Measurements from ENCODE around the gene SDHA. TPM values are rescaled to one million over a fixed set of nuclear protein-coding genes. Genes with fewer than 3 reads are reported as not detected.
"Not testable (repeated sequence)": the region's sequence is repeated elsewhere in the genome, so short reads cannot be mapped to it uniquely, and the experiment has no call there.

The SDHA gene
- total RNA-seq, 4 donors from 2014 or later = 59.9 to 70.4 (median 67.8) TPM

GRCh38 chr5:250396-250795 is 32.3 kb downstream of the SDHA start:
- 91 to 96% methylated on average over 8 to 9 of the region's 9 CpGs for WGBS, 2 donors
- DNase-seq (ENCODE audit: low spot score in 2 of 2); intact Hi-C loops (cut with DNase I; ENCODE audit: low total_unique reads): not testable (repeated sequence)

GRCh38 chr5:251016-251415 is 32.9 kb downstream of the SDHA start:
- 95 to 96% methylated on average over 8 to 9 of the region's 12 CpGs for WGBS, 2 donors
- H3K4me3 ChIP-seq (ENCODE audit: low read depth, poor library complexity, severe bottlenecking); DNase-seq (ENCODE audit: low spot score in 2 of 2); intact Hi-C loops (cut with DNase I; ENCODE audit: low total_unique reads): not testable (repeated sequence)

More at GRCh38 chr5:250396-250795, 32.3 kb downstream of the SDHA start:
- H3K4me3 ChIP-seq (ENCODE audit: low read depth, poor library complexity, severe bottlenecking) = not testable (repeated sequence)

GRCh38 chr5:251538-251937 is 33.4 kb downstream of the SDHA start:
- intact Hi-C loops (cut with DNase I; ENCODE audit: low total_unique reads); H3K4me3 ChIP-seq (ENCODE audit: low read depth, poor library complexity, severe bottlenecking); DNase-seq (ENCODE audit: low spot score in 2 of 2): not testable (repeated sequence)
- WGBS, 2 donors = 65 to 66% methylated on average over 8 of the region's 8 CpGs

GRCh38 chr5:251975-252374 is 33.9 kb downstream of the SDHA start:
- WGBS, 2 donors = 54 to 56% methylated on average over 11 of the region's 11 CpGs
- H3K4me3 ChIP-seq (ENCODE audit: low read depth, poor library complexity, severe bottlenecking); intact Hi-C loops (cut with DNase I; ENCODE audit: low total_unique reads); DNase-seq (ENCODE audit: low spot score in 2 of 2): not testable (repeated sequence)

GRCh38 chr5:252546-252945 is 34.4 kb downstream of the SDHA start:
- TF ChIP-seq POLR2A (IDR thresholded peaks at IDR 0.05) = no peak
- no peak for TF ChIP-seq CTCF (IDR thresholded peaks at IDR 0.05)
- intact Hi-C loops (cut with DNase I; ENCODE audit: low total_unique reads) = no loop called here
- H3K4me3 ChIP-seq (ENCODE audit: low read depth, poor library complexity, severe bottlenecking) = no peak overlapping the region
- no peak for DNase-seq (ENCODE audit: low spot score in 2 of 2)
- WGBS, 2 donors = 53 to 58% methylated on average over 10 of the region's 10 CpGs

GRCh38 chr5:254322-254721 is 36.2 kb downstream of the SDHA start:
- H3K4me3 ChIP-seq (ENCODE audit: low read depth, poor library complexity, severe bottlenecking); intact Hi-C loops (cut with DNase I; ENCODE audit: low total_unique reads): not testable (repeated sequence)
- WGBS, 2 donors = 94% methylated on average over 14 to 15 of the region's 15 CpGs
- peak in 1 of 2 donors; percentile 28 for DNase-seq (ENCODE audit: low spot score in 2 of 2)

- WGBS, 2 donors = 95 to 97% methylated on average over 7 of the region's 7 CpGs
- H3K4me3 ChIP-seq (ENCODE audit: low read depth, poor library complexity, severe bottlenecking); DNase-seq (ENCODE audit: low spot score in 2 of 2); intact Hi-C loops (cut with DNase I; ENCODE audit: low total_unique reads): not testable (repeated sequence)
Measured at GRCh38 chr5:255116-255515, 37.0 kb downstream of the SDHA start.

- H3K4me3 ChIP-seq (ENCODE audit: low read depth, poor library complexity, severe bottlenecking); intact Hi-C loops (cut with DNase I; ENCODE audit: low total_unique reads): not testable (repeated sequence)
- peak in 1 of 2 donors; percentile 26 for DNase-seq (ENCODE audit: low spot score in 2 of 2)
- WGBS, 2 donors = 94% methylated on average over 8 of the region's 8 CpGs
Measured at GRCh38 chr5:256347-256746, 38.2 kb downstream of the SDHA start.

GRCh38 chr5:257148-257547 is 39.0 kb downstream of the SDHA start:
- H3K4me3 ChIP-seq (ENCODE audit: low read depth, poor library complexity, severe bottlenecking) = no peak overlapping the region
- no peak for TF ChIP-seq CTCF (IDR thresholded peaks at IDR 0.05)
- no peak for TF ChIP-seq POLR2A (IDR thresholded peaks at IDR 0.05)
- DNase-seq (ENCODE audit: low spot score in 2 of 2) = peak in 1 of 2 donors; percentile 36
- intact Hi-C loops (cut with DNase I; ENCODE audit: low total_unique reads) = no loop called here
- 94 to 97% methylated on average over 12 to 13 of the region's 13 CpGs for WGBS, 2 donors

GRCh38 chr5:263275-263974 is 45.3 kb downstream of the SDHA start:
- DNase-seq (ENCODE audit: low spot score in 2 of 2) = peak in 1 of 2 donors; percentile 31

More at GRCh38 chr5:263275-263974, 45.3 kb downstream of the SDHA start:
- WGBS, 2 donors = 78 to 86% methylated on average over 9 of the region's 9 CpGs
- intact Hi-C loops (cut with DNase I; ENCODE audit: low total_unique reads); H3K4me3 ChIP-seq (ENCODE audit: low read depth, poor library complexity, severe bottlenecking): not testable (repeated sequence)

Data from lower leg skin (tissue), 4 donors.